ENCODE data around the gene RIMS1. TPM values are rescaled to one million over a fixed set of nuclear protein-coding genes. Genes with fewer than 3 reads are reported as not detected.

The RIMS1 gene
- total and polyA plus RNA-seq, 2 donors (not counting 1 experiment from before 2014, with no cell fraction given) = not detected

DNA sequence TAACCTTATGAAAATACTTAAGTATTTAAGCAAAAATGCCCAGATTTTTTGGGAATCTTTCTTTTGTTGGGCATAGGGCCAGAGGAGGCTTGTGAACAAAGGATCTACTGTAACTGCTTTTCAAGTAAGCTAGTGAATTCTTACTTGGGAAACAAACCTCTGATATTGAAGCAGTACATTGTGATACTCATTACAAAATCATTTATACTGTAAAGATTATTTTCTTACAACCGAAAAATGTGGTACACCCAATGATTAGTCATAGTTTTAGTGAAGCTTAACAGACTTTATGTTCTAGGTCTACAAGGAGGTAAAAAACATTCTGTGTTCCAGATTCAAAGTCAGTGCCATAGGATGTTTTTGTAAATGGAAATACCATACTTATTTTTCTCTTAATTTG is 462.6 kb downstream of the RIMS1 start:
- Histone ChIP-seq H3K9ac (ENCODE audit: low read length) (no peak overlapping the region), H3K4me1 (ENCODE audit: control insufficient read depth in 2 of 2, insufficient read depth in 2 of 2, low read length in 2 of 2) (no peaks in the 10 kb centered on the region), H3K27ac (ENCODE audit: low read length in 2 of 2) (no peak overlapping the region), H3K79me2 (ENCODE audit: control insufficient read depth, insufficient read depth, low read length) (no peaks in the 10 kb centered on the region), H3K27me3 (replicated peaks in 1 of 4; ENCODE audit: control extremely low read depth in 1 of 4, control insufficient read depth in 3 of 4, insufficient read depth in 4 of 4, low read length in 3 of 4) (peaks cover 0 to 5% (median 0%) of the 10 kb centered on the region in 4 experiments), H3K9me3 (ENCODE audit: control extremely low read depth in 1 of 3, control insufficient read depth in 2 of 3, insufficient read depth in 1 of 3, low read length in 2 of 3) (no peaks in the 10 kb centered on the region), H4K20me1 (ENCODE audit: control insufficient read depth, insufficient read depth, low read length, poor library complexity, severe bottlenecking) (no peaks in the 10 kb centered on the region), H3K4me3 (ENCODE audit: control extremely low read depth in 1 of 5, extremely low read depth in 1 of 5, insufficient read depth in 1 of 5, low read depth in 2 of 5, low read length in 4 of 5) (no peak overlapping the region), H2AFZ (ENCODE audit: insufficient read depth, low read depth, low read length, poor library complexity, severe bottlenecking) (no peak overlapping the region), H3K36me3 (replicated peaks in 1 of 2; ENCODE audit: control extremely low read depth in 1 of 2, control insufficient read depth in 1 of 2, extremely low read depth in 1 of 2, insufficient read depth in 2 of 2, low read length in 1 of 2) (no peaks in the 10 kb centered on the region), H3K4me2 (replicated peaks; ENCODE audit: low read depth, low read length, poor library complexity, severe bottlenecking) (no peak overlapping the region)
- no peak overlapping the region for H3K27ac Mint-ChIP-seq
- peaks cover 4% of the 10 kb centered on the region for H3K27me3 Mint-ChIP-seq
- no CpG with 5 or more reads among the region's 1 CpG for whole genome bisulfite sequencing (ENCODE audit: insufficient coverage)
- no peaks in the 10 kb centered on the region for H3K9me3 Mint-ChIP-seq (ENCODE audit: insufficient read depth)
- no peaks in the 10 kb centered on the region for H3K4me1 Mint-ChIP-seq
- DNase-seq = no peak
- ATAC-seq (ENCODE audit: low read depth) = no peak
- intact Hi-C loops (cut with micrococcal nuclease) = no loop called here
- ChIA-PET CTCF (no interaction called here), POLR2A (no interaction called here)
- no peak for TF ChIP-seq EZH2 (IDR thresholded peaks at IDR 0.05; ENCODE audit: borderline replicate concordance, insufficient read depth, low read depth, low read length, poor library complexity, severe bottlenecking)
- TF ChIP-seq, protein P1, sequence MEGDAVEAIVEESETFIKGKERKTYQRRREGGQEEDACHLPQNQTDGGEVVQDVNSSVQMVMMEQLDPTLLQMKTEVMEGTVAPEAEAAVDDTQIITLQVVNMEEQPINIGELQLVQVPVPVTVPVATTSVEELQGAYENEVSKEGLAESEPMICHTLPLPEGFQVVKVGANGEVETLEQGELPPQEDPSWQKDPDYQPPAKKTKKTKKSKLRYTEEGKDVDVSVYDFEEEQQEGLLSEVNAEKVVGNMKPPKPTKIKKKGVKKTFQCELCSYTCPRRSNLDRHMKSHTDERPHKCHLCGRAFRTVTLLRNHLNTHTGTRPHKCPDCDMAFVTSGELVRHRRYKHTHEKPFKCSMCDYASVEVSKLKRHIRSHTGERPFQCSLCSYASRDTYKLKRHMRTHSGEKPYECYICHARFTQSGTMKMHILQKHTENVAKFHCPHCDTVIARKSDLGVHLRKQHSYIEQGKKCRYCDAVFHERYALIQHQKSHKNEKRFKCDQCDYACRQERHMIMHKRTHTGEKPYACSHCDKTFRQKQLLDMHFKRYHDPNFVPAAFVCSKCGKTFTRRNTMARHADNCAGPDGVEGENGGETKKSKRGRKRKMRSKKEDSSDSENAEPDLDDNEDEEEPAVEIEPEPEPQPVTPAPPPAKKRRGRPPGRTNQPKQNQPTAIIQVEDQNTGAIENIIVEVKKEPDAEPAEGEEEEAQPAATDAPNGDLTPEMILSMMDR (IDR thresholded peaks at IDR 0.05) = no peak
- no peak overlapping the region for H3K4me3 Mint-ChIP-seq

DNA sequence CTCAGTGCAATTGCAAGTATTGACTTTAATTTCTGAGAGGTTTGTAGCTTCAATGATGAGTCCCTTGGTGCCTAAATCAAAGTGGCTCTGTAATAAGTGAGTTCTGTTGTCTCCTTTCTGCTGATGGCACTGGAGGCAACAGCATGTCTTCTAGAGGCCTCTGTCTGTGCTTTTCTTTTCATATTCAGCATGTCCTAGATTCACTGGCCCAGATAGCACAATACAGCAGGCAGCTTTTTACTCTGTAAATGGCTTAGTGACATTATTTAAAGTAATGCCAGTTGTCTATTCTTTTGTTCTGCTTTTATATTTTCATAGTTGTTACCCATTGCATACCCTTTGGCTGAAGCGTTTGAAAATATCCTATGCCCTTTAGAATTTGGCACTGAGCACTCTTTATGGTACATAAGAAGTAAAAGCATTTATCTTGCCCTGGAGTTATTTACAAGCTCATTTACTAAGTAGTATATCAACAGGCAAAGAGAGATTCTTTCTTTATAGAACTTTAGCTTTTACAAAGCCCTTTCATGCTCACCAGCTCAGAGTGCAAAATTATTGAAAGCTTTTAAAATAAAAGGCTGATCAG is 464.0 kb downstream of the RIMS1 start:
- Histone ChIP-seq H3K9me3 (ENCODE audit: control extremely low read depth in 1 of 3, control insufficient read depth in 2 of 3, insufficient read depth in 1 of 3, low read length in 2 of 3) (no peaks in the 10 kb centered on the region), H3K27me3 (replicated peaks in 1 of 4; ENCODE audit: control extremely low read depth in 1 of 4, control insufficient read depth in 3 of 4, insufficient read depth in 4 of 4, low read length in 3 of 4) (peaks cover 0 to 3% (median 0%) of the 10 kb centered on the region in 4 experiments), H3K4me3 (ENCODE audit: control extremely low read depth in 1 of 5, extremely low read depth in 1 of 5, insufficient read depth in 1 of 5, low read depth in 2 of 5, low read length in 4 of 5) (no peak overlapping the region), H3K4me2 (replicated peaks; ENCODE audit: low read depth, low read length, poor library complexity, severe bottlenecking) (no peak overlapping the region), H3K4me1 (ENCODE audit: control insufficient read depth in 2 of 2, insufficient read depth in 2 of 2, low read length in 2 of 2) (no peaks in the 10 kb centered on the region), H3K79me2 (ENCODE audit: control insufficient read depth, insufficient read depth, low read length) (no peaks in the 10 kb centered on the region), H3K9ac (ENCODE audit: low read length) (no peak overlapping the region), H3K27ac (ENCODE audit: low read length in 2 of 2) (no peak overlapping the region), H4K20me1 (ENCODE audit: control insufficient read depth, insufficient read depth, low read length, poor library complexity, severe bottlenecking) (no peaks in the 10 kb centered on the region), H3K36me3 (replicated peaks in 1 of 2; ENCODE audit: control extremely low read depth in 1 of 2, control insufficient read depth in 1 of 2, extremely low read depth in 1 of 2, insufficient read depth in 2 of 2, low read length in 1 of 2) (no peaks in the 10 kb centered on the region), H2AFZ (ENCODE audit: insufficient read depth, low read depth, low read length, poor library complexity, severe bottlenecking) (no peak overlapping the region)
- Mint-ChIP-seq H3K27ac (no peak overlapping the region), H3K4me1 (no peaks in the 10 kb centered on the region), H3K4me3 (no peak overlapping the region), H3K9me3 (ENCODE audit: insufficient read depth) (no peaks in the 10 kb centered on the region), H3K27me3 (peaks cover 4% of the 10 kb centered on the region)
- ChIA-PET POLR2A (no interaction called here), CTCF (interaction anchor here (1.1 kb wide), 1 partner anchor 62 kb away, joined by 3 read pairs; no protein-coding TSS in a partner anchor)
- TF ChIP-seq EZH2 (IDR thresholded peaks at IDR 0.05; ENCODE audit: borderline replicate concordance, insufficient read depth, low read depth, low read length, poor library complexity, severe bottlenecking) = no peak
- TF ChIP-seq, protein P1 (IDR thresholded peaks at IDR 0.05) = no peak
- intact Hi-C loops (cut with micrococcal nuclease) = no loop called here
- no CpG with 5 or more reads among the region's 1 CpG for WGBS (ENCODE audit: insufficient coverage)
- ATAC-seq (ENCODE audit: low read depth) (no peak), DNase-seq (no peak)

Measured in B cell (primary cell).